ENCODE measurements around the gene ARRDC1.
A peak's percentile ranks its signal among the peaks of the same experiment; 100 is the strongest.

The ARRDC1 gene

GRCh38 chr9:137648396-137648795 lies 42.9 kb downstream of the ARRDC1 start:
- Histone ChIP-seq H3K27me3 (ENCODE audit: control insufficient read depth, low read length) (no peaks in the 10 kb centered on the region), H3K9me2 (replicated peaks; ENCODE audit: control insufficient read depth, low read length) (no peaks in the 10 kb centered on the region), H4K20me1 (ENCODE audit: control insufficient read depth, insufficient read depth, low read depth, low read length) (0 out of 2 replicates have a peak, but pooled peaks cover 3% of the 10 kb centered on the region), H3K4me3 (ENCODE audit: low read length) (peak overlapping the region; percentile 13; the same call in 1 of the 2 replicates), H3K36me3 (ENCODE audit: control insufficient read depth, low read length) (peaks cover 80% of the 10 kb centered on the region), H3K4me2 (ENCODE audit: low read length) (peak overlapping the region; percentile 81), H3K79me2 (ENCODE audit: control insufficient read depth, low read length) (peaks cover 94% of the 10 kb centered on the region), H3F3A (ENCODE audit: control insufficient read depth, insufficient read depth) (peaks cover 29% of the 10 kb centered on the region), H3K27ac (ENCODE audit: low read depth, low read length) (peak overlapping the region; percentile 95), H3K4me1 (ENCODE audit: control insufficient read depth, low read length) (peaks cover 100% of the 10 kb centered on the region), H3K9me3 (ENCODE audit: control insufficient read depth, insufficient read depth, low read length) (no peaks in the 10 kb centered on the region)
- TF ChIP-seq CTCF (IDR thresholded peaks at IDR 0.05; ENCODE audit: low read depth, low read length, poor library complexity, severe bottlenecking): no peak

GRCh38 chr9:137649553-137649952 lies 44.1 kb downstream of the ARRDC1 start:
- Histone ChIP-seq H3K79me2 (ENCODE audit: control insufficient read depth, low read length) (peaks cover 94% of the 10 kb centered on the region), H3K27ac (ENCODE audit: low read depth, low read length) (peak overlapping the region; percentile 95), H3K4me1 (ENCODE audit: control insufficient read depth, low read length) (peaks cover 100% of the 10 kb centered on the region), H4K20me1 (ENCODE audit: control insufficient read depth, insufficient read depth, low read depth, low read length) (no peaks in the 10 kb centered on the region), H3K36me3 (ENCODE audit: control insufficient read depth, low read length) (peaks cover 81% of the 10 kb centered on the region), H3K9me3 (ENCODE audit: control insufficient read depth, insufficient read depth, low read length) (no peaks in the 10 kb centered on the region), H3K4me3 (ENCODE audit: low read length) (peak overlapping the region; percentile 64), H3K4me2 (ENCODE audit: low read length) (peak overlapping the region; percentile 81), H3K27me3 (ENCODE audit: control insufficient read depth, low read length) (no peaks in the 10 kb centered on the region), H3K9me2 (replicated peaks; ENCODE audit: control insufficient read depth, low read length) (no peaks in the 10 kb centered on the region), H3F3A (ENCODE audit: control insufficient read depth, insufficient read depth) (peaks cover 29% of the 10 kb centered on the region)
- TF ChIP-seq CTCF (IDR thresholded peaks at IDR 0.05; ENCODE audit: low read depth, low read length, poor library complexity, severe bottlenecking) (no peak), EZH2phosphoT487 (IDR thresholded peaks at IDR 0.05; ENCODE audit: borderline replicate concordance, low read length) (no peak)

GRCh38 chr9:137650259-137650658 lies 44.8 kb downstream of the ARRDC1 start:
- no peak for TF ChIP-seq CTCF (IDR thresholded peaks at IDR 0.05; ENCODE audit: low read depth, low read length, poor library complexity, severe bottlenecking)
- TF ChIP-seq EZH2phosphoT487 (IDR thresholded peaks at IDR 0.05; ENCODE audit: borderline replicate concordance, low read length): no peak
- Histone ChIP-seq H3K9me3 (ENCODE audit: control insufficient read depth, insufficient read depth, low read length) (no peaks in the 10 kb centered on the region), H3K4me1 (ENCODE audit: control insufficient read depth, low read length) (peaks cover 100% of the 10 kb centered on the region), H3F3A (ENCODE audit: control insufficient read depth, insufficient read depth) (peaks cover 28% of the 10 kb centered on the region), H3K4me2 (ENCODE audit: low read length) (peak overlapping the region; percentile 81), H3K36me3 (ENCODE audit: control insufficient read depth, low read length) (peaks cover 82% of the 10 kb centered on the region), H3K79me2 (ENCODE audit: control insufficient read depth, low read length) (peaks cover 94% of the 10 kb centered on the region), H3K4me3 (ENCODE audit: low read length) (peak overlapping the region; percentile 64), H3K9me2 (replicated peaks; ENCODE audit: control insufficient read depth, low read length) (no peaks in the 10 kb centered on the region), H3K27me3 (ENCODE audit: control insufficient read depth, low read length) (no peaks in the 10 kb centered on the region), H3K27ac (ENCODE audit: low read depth, low read length) (peak overlapping the region; percentile 95), H4K20me1 (ENCODE audit: control insufficient read depth, insufficient read depth, low read depth, low read length) (no peaks in the 10 kb centered on the region)

Data from DOHH2 (cell line).